ENCODE measurements around the gene FBXL16.

The FBXL16 gene

DNA sequence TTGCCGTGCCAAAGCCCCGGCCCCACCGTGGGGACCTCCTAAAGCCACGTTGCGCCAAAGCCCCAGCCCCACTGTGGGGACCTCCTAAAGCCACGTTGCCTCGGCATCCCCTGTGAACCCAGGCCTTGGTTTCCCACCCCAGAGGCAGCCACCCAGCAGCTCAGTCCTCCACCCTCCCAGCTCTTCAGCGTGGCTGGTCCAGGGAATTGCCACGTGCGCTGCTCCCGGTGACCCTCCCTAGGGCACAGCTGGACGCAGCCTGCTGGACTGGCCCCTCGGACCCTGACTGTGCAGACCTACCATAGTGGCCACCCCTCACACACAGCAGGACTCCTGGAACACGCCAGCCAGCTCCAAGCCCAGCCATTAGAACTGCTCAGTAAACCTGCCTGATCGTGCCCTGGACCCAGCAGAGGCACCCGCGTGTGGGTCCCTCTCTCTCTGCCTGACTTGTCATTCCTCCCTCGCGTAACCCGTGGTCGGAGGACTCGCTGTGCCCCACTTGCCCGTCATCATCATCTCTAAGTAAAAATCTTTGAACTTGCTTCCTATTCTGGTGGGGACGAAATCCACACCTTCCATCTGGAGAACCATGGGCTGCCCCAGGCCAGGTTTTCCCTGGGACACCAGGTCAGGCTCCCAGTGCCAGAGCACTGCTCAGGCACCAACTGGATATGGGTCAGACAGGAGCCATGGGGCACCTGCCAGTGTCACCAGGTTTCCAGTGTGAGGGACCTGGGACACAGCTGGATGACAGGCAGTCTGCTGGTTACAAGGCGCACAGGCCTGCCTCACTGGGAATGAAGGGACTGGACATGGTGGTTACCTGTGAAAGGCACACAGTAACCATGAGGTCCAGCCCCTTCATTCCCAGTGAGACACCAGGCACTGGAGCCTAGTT, 29.6 kb upstream of the FBXL16 start:
- DNase-seq = no peak

DNA sequence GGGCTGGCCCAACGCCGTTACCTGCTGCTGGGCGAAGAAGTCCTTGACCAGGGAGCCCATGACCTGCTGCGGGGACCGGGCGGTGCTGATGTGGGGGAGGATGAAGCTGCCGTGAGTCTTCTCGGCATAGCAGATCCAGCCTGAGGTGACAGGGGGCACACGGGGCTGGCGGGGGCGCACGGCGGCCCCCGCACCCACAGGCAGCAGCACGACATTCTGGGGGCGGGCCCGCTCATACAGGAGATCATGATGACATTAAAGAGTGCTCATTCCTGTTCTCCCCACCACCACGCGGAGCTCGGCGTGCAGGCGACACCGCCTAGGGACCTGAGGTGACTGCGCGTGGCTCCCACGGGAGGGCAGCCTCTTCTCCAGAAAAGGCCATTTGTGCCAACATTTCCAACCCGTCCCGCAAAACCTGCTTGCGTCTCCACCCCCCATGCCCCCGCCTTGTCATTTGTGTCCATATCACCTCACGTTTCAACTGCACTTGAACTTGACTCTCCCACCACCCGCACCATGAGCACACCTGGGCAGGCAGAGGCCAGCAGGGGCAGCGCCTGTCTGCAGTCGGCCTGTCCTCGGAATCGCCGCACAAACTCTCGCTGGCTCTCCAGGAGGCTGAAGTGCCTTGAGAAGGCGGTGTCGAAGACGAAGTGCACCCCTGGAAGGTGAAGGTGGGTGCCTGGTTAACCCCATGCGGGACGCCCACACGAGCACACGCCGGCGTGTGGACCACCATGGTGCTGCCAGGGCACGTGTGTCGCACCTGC, 28.8 kb upstream of the FBXL16 start:
- no peak for DNase-seq

DNA sequence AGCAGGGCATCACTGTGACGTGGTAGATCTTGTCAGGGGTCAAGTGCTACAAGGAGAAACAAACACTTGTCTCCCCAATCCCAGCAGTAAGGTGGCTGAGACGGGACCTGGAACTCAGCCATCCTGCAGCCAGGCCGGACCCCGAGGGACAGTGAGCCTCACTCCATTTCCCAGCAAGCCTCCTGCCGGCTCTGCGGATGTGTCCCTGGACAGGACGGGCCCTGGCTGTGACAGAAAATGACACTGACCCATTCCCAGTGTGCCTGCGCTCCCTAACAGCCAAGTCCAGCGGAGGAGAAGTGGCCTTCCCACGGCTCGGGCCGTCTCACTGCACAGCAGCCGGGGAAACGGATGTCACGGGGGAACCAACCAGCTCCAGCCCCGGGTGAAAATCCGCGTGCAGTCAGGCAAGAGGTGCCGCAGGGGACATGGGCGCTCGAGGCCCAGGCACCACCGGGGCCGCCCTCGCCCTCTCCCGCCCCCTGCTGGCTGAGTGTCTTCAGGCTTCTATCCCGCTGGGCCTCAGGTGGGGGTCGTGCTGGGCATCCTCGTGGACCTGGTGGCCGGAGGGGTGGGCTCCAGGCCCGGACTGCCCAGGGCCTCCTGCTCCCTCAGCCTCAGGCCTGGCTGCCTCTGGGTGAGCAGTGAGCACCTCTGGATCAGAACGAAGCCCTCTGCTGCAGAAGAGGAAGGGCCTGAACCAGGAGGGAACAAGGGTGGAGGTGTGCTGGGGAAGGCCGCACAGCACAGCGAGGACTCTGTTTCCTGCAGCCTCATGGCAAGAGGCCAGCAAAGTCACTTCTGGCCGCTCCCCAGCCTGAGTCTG, 28.0 kb upstream of the FBXL16 start:
- no peak for DNase-seq

DNA sequence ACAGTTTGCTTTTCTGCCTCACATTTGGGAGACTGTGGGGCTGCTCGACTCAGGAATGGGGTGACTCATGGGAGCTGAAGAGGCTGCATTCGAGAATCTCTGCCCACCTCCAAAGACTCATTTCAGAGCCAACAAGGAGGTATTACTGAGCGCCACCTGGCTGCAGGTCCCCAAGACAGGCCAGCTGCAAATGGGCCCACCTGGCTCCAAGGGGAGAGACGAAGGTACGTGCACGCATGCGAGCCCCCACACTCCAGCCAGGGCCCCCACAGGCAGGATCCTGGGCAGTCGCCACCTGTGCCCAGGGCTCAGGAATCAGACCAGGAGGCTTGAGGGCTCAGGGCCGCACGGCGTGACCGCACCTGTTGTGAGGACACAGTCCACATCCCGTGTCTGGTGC, 27.3 kb upstream of the FBXL16 start:
- DNase-seq = no peak

DNA sequence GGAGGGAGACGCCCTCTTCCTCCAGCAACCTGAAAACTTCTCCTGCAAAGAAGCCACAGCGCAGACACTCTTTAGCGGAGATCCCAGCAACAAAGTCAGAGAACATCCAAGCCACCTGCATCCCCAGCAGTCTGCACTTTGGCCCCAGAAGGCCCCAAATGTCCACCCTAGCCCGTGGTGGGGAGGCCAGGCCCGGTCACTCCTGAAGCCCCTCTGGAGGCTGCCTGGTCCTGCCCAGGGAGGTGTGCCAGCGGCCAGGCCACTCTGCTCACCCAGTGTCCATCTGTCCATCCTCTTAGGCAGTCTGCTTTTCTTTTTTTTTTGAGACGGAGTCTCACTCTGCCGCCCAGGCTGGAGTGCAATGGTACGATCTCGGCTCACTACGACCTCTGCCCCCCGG, 26.7 kb upstream of the FBXL16 start:
- DNase-seq = no peak

DNA sequence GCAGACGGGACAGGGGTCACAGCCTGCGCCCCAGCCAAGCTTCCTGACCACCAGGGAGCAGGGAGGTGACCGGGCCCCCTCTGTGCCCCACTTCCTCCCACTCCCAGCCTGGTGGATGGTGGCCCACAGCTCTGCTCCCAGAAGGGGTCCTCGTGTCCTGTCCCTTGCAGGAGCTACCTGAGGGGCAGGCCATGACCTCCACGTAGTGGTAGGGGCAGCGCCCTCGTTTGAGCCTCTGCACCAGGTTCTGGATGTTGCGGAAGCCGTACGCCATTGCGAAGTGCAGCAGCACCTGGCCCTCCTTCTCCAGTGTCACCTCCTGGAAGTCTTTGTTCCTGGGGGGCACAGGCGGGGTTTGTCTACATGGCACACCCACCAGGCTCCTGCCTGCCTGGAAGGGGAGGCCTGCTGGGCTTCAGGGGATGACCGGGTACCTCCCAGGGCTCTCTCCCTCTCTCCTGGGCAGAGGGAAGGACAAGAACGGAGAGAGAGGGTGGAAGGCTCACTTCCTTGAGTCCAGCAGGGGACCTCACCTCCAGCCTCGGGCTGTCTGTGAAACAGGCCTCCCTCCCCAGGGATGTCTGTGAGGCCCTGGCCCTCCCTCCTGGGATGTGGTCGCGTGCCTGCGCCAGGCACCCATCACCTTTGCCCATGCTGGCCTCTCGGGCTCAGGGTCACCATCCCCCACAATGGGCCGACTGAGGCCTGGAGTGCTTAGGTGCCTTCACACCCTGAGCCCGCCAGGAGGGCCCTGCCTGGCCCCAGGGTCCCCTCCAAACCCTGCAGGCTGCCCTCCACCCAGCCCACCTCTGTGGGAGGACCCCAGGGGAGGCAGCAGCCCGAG, 25.3 kb upstream of the FBXL16 start:
- no peak for DNase-seq

DNA sequence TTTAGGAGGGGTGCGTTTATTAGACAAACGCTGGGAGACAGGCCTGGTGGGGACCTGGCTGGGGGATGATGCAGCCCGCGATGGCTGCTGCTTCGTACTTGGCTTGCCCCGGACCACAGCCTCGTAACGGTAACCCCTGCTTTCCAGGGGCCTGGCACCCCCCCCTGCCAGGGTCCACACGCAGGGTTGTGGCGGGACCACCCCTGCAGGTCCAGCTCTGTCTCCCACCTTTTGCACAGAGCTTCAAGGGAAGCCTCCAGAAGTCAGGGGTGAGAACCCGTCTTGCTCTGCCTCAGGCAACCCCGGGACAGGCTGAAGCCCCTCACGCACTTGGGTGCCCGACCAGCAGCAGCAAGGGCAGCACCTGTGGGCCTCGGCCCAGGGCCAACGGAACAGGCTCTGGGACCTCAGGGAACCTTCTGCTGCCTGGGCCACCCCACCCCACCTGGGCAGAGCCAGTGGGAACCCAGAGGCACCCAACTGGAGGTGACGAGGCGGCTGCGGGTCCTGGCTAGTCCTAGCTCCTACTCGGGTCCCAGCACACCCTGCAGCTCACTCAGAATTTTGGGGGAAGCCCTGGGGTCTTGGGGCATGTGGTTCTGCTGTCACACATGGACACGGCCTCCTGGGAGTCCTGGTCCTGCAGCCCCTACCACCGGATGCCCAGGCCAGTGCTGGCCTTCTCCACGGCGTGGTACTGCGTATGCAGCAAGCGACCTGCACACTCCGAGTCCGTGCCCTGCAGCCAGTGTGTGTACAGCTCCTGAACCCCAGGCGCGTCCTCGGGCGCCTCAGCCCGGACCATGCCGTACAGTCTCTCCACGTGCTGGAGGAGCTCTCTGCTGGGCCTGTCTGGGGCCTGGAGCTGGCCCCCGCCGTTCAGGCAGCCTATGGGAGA, 24.4 kb upstream of the FBXL16 start:
- DNase-seq = no peak

DNA sequence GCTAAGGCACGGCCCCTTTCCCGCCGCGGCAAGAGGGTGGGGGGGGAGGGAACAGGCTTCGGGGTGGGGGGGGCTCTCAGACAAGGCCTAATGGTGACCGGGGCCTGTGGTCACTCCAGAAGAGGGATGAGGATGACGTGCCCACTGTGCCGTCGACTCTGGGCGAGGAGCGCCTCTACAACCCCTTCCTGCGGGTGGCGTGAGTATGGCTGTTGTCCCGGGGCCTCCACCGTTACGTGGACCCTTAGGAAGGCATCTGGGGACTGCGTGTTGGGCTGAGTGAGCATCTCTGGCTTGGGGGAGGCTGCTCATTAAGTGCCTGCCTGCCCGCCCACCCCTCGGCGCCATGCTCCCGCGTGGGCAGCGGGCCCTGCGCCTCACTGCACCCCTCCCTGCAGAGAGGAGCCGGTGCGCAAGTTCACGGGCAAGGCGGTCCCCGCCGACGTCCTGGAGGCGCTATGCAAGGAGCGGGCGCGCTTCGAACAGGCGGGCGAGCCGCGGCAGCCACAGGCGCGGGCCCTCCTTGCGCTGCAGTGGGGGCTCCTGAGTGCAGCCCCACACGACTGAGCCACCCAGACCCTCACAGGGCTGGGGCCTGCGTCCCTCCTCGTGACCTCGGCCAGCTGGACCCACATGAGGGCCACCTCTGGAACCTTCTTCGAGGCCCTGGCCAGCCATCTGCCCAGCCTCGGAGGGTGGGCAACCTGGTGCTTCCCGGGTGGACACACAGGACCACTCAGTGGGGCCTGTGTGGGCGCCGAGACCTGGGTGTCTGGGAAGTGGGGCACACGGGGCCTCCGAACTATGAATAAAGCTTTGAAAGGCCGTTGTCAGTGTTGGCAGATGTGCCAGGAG, 23.5 kb upstream of the FBXL16 start:
- DNase-seq = no peak

DNA sequence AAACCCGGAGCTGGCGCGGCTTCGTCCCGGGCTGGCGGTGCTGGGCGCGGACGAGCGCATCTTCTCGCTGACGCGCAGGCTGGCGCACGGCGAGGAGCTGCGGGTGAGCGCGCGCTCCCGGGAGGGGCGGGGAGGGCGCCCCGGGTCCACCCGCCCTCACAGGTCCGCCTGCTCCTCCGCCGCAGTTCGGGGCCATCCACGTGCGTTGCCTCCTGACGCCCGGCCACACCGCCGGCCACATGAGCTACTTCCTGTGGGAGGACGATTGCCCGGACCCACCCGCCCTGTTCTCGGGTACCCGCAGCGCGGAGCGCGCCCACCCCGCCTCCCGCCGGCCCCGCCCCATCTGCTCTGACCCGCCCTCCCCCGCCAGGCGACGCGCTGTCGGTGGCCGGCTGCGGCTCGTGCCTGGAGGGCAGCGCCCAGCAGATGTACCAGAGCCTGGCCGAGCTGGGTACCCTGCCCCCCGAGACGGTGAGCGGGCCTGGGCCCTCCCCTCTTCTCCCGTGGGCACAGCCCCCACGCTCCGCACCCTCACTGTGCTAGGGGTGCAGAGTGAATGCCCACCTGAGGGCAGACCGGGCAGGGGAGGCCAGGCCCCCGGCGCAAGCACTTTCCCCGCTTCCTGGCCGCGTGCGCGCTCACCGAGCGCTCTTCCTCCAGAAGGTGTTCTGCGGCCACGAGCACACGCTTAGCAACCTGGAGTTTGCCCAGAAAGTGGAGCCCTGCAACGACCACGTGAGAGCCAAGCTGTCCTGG, 22.7 kb upstream of the FBXL16 start:
- DNase-seq = peak; percentile 86

DNA sequence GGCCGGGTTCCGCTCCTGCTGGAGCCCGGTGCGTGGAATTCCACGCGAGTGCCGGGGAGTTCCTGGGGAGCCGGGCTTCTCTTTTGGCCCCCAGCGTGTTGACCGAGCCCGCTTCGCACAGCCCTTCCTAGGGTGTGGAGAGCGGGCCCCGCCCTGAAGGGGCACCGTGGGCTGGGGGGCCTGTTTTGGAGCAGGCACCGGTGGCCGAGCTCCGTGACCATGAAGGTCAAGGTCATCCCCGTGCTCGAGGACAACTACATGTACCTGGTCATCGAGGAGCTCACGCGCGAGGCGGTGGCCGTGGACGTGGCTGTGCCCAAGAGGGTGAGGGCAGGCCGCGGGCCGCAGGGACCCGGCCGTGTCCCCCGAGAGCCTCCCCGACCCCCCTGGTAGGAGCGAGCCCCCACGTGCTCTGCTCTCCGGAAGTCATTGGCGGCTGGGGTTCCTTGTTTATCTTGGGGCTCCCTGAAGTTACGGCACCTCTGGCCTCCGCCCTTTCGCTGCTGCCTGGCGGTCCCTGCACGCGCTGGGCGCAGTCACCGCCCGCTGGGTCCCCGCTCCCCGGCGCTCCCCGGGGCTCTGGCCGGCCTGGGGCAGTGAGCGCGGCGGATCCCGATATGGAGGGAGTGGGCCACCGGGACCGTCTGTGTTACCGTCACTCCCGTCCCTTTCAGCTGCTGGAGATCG, 21.8 kb upstream of the FBXL16 start:
- peak; percentile 34 for DNase-seq

DNA sequence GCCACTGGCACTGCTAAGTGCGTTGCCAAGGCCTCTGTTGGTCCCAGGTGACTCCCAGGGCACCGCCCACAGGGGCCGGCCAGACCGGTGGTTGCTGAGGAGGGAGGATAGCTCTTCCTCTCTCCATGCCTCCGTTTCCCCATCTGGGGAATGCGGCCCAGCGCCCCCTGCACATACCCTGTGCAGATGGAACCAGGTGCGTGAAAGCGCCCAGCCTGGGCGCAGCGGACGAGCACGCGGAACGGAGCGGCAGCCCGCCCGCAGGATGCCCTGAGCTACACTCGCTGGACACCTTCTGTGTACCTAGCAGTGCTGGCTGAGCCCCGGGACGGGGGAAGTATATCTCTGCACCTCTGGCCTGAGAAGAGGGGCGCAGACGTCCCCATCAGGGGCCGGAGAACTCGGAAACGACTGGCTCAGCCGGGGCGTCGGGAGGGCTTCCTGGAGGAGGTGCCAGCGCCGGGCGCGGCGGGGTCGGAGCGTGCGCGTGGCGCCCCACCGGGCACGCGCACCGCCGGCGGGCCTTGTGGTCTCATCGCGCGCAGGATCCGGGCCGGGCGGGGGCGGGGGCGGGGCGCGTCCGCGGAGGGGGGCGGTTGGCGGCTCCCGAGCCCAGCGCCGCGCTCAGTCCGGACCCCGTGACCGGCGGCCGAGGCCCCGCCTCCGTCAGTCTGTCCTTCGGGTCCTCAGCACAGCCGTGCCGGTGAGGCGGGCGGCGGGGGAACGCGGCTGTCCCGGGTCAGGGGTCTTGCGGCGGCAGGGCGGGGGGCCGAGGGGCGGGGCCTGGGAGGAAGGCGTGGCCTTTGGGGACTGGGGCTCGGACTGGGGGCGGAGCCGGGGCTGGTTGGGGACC, 21.1 kb upstream of the FBXL16 start, which contains the start of the genes CCDC78 and HAGHL:
CCDC78 (minus strand) TSS at position 6 of the 853 bp plus-strand sequence. CDS start 76 bp downstream, outside the sequence.
HAGHL (plus strand) TSS at position 669 of the 853 bp plus-strand sequence. CDS start 404 bp downstream, outside the sequence.
- peak; percentile 64 for DNase-seq

DNA sequence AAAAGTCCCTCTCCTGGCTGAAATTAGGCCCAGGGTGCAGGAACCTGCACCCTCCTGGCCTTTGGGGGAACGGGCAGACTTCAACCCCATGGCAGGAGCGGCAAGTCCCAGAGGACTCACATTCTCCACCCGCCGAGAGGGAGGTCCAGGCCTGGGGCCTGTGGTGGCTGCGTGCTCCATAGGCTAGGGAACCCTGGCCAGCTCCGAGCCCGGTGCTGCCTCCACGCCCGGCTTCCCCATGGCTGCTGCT, 20.5 kb upstream of the FBXL16 start:
- DNase-seq = no peak

DNA sequence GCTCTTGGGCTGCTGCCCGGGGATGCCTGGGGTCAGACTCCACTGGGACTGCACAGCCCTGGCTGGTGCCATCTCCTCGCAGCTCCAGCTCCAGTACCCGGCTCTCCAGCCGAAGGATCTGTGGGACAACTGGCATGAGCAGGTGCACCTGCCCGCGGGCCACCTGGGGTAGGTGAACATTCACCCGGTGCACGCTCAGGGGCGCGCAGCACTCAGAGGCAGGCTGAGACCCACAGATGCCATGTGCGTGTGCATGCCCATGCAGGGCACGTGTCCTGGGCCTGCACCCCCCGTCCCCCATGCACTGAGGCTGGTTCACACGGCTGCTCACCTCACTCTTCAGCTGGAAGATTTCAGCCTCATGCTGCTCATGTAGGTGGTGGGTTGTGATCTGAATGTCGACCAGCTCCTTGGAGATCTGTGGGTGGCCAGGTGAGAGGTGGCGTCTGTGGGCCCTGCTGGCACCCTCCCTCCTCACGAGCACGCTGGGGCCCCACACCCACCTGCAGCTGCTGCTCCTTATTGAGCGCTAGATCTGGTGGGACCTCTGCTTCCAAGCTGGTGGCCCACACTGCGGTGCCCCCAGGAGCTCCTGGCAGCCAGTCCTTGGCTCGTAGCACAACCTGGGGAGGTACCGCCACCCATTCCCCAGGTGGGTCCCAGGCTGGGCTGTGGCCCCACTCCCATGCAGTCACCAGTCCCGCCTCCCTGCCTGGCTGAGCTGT, 20.0 kb upstream of the FBXL16 start:
- DNase-seq = no peak

DNA sequence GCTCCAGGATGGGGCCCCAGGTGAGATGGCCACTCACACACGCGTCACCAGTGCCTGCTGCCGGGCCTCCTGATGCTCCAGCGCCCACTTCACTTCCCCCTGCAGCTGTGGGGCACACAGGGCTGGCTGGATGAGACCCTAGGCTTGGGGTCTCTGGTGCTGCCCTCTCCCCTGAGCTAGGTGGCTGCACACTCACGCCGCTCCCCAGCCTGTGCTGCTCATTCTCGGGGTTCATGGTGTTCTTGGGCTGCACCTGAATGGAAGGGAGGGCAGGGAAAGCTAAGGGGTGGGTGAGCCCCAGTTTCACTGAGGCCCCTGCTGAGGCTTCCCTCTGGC, 19.4 kb upstream of the FBXL16 start:
- no peak for DNase-seq

DNA sequence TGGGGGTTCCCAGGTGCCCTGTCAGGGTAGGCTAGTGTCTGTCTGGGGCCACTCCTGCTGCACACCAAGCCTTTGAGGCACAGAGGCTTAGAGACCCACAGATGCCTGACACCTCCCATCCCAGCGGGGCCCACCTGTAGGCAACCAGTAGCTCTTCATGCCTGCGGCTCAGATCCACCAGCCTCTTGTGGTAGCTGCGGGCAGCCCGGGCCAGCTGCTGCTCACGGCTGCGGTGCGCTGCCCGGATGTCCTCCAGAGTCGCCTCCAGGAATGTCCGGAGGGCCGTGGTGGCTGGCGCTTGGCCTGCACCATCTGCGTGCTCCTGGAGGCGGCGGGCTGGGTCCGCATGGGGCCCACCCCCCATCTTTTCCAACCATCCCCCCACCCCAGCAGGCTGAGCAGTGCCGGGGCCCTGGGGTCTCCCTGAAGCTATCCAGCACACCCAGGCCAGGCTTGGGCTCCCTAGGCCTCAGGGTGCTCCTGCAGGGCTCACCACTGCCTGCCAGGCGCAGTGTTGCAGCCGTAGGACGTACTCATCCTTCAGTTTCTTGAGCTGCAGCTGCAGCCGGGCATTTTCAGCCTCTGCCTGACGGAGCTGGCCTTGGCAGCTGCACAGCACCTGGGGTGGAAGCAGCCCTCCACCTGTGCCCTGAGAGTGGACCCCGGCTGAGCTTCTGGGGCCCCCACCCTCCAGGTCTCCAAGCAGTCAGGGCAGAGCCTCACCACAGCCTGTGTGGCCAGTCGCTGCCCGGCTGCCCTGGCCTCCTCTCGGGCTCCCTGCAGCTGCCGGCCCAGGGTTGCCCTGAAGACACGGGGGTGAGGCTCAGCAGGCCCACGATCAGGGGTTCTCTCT, 18.8 kb upstream of the FBXL16 start:
- DNase-seq = no peak

DNA sequence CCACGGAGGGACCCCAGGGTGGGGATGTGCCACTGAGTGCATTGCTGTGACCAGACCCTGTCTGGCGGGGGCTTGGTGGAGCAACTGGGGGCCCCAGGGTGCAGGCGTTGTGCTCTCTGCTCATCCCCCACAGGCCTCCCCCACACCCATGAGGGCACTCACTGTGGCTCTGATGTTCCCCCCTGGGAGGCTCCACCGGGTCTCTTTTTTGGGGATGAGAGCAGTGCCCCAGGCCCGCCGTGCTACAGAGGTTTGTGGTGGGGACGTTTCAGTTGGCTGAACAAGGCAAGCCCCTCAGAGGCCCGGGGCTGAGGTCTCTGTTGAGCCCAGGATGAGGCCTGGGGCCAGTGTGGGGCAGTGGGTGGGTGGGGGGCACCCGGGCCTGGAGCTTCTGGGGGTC, 18.1 kb upstream of the FBXL16 start:
- DNase-seq = no peak
